GM15510 (cell line): ENCODE measurements around the gene INPP5D.

ENCODE experiments used
- POLR2A ChIP-seq: IDR thresholded peaks from 3 replicates; pipeline ENCODE4 v1.6.1; 2011; ENCODE audit warnings: borderline replicate concordance; ENCODE audit not compliant: insufficient read length; ENCODE audit errors: extremely low read depth

Gene INPP5D

GRCh38 chr2:233165895-233166661 is 105.9 kb downstream of the INPP5D start:
- peak; percentile 12 for TF ChIP-seq POLR2A

GRCh38 chr2:233168445-233168844 is 108.3 kb downstream of the INPP5D start:
- no peak for TF ChIP-seq POLR2A

GRCh38 chr2:233168919-233169318 is 108.8 kb downstream of the INPP5D start:
- no peak for TF ChIP-seq POLR2A

- no peak for TF ChIP-seq POLR2A
Measured at GRCh38 chr2:233171344-233171743, 111.2 kb downstream of the INPP5D start.

GRCh38 chr2:233173115-233173514 is 113.0 kb downstream of the INPP5D start:
- no peak for TF ChIP-seq POLR2A

GRCh38 chr2:233174137-233174536 is 114.0 kb downstream of the INPP5D start:
- no peak for TF ChIP-seq POLR2A

GRCh38 chr2:233178994-233179847 is 119.1 kb downstream of the INPP5D start:
- no peak for TF ChIP-seq POLR2A

GRCh38 chr2:233179848-233180366 is 119.8 kb downstream of the INPP5D start:
- no peak for TF ChIP-seq POLR2A

GRCh38 chr2:233183869-233184418 is 123.8 kb downstream of the INPP5D start:
- TF ChIP-seq POLR2A = no peak

GRCh38 chr2:233184669-233185068 is 124.5 kb downstream of the INPP5D start:
- TF ChIP-seq POLR2A = no peak

GRCh38 chr2:233185330-233185729 is 125.2 kb downstream of the INPP5D start:
- TF ChIP-seq POLR2A = no peak

GRCh38 chr2:233185963-233186362 is 125.8 kb downstream of the INPP5D start:
- no peak for TF ChIP-seq POLR2A

GRCh38 chr2:233186851-233187250 is 126.7 kb downstream of the INPP5D start:
- TF ChIP-seq POLR2A = no peak

GRCh38 chr2:233189025-233189424 is 128.9 kb downstream of the INPP5D start:
- TF ChIP-seq POLR2A = no peak

GRCh38 chr2:233193738-233194137 is 133.6 kb downstream of the INPP5D start:
- TF ChIP-seq POLR2A = no peak
